Gastrocnemius medialis (tissue), 4 donors: Measurements from ENCODE around the gene MAN1C1.

Source experiments
- CTCF ChIP-seq, 5 experiments: fragments of 450-650 bp in 3 of 5; fragments of 200-600 bp in 2 of 5; sonication (generic) in 2 of 5; IDR thresholded peaks in 4 of 5; conservative IDR thresholded peaks in 1 of 5; 1 replicate in 4 of 5; 2 replicates in 1 of 5; pipeline ENCODE4 v1.5.1; 2016 to 2019; ENCODE audit warnings: antibody characterized with exemption in 5 of 5, mild to moderate bottlenecking in 3 of 5, moderate library complexity in 3 of 5
- POLR2A ChIP-seq, 2 donors: fragments of 450-650 bp; IDR thresholded peaks; one replicate each; pipeline ENCODE4 v1.6.1; 2017; ENCODE audit warnings: antibody characterized with exemption in 2 of 2, mild to moderate bottlenecking in 2 of 2, moderate library complexity in 2 of 2

- TF ChIP-seq CTCF (IDR thresholded peaks at IDR 0.05 in 4 of 5, conservative IDR thresholded peaks at IDR 0.05 in 1 of 5) (no peak), POLR2A (IDR thresholded peaks at IDR 0.05) (no peak)
Observed at GRCh38 chr1:25806418-25806817, 189.8 kb downstream of the MAN1C1 start.
